Neuronal stem cell (in vitro differentiated cells): Measurements from ENCODE around the gene KRI1.

Experiments used
- DNase-seq: peaks from one replicate; pipeline ENCODE4 v3.0.0-alpha.2; 2013; ENCODE audit warnings: low spot score
- H2AFZ ChIP-seq: one replicate; pipeline ENCODE4 v1.6.1; 2013; ENCODE audit warnings: mild to moderate bottlenecking, low read length, inconsistent platforms
- H2AK5ac ChIP-seq: 2 replicates; pipeline ENCODE4 v1.6.1; 2013; ENCODE audit warnings: low read depth, mild to moderate bottlenecking, inconsistent platforms, low read length, moderate library complexity, mixed read lengths
- H2BK120ac ChIP-seq: 2 replicates; pipeline ENCODE4 v1.6.1; 2013; ENCODE audit warnings: low read depth, mild to moderate bottlenecking, inconsistent platforms, low read length, moderate library complexity, mixed read lengths
- H2BK12ac ChIP-seq: one replicate; pipeline ENCODE4 v1.6.1; 2013; ENCODE audit warnings: low read length, inconsistent platforms
- H2BK15ac ChIP-seq: 2 replicates; pipeline ENCODE4 v1.6.1; 2013; ENCODE audit warnings: mild to moderate bottlenecking, low read length, inconsistent platforms, mixed read lengths
- H2BK5ac ChIP-seq: one replicate; pipeline ENCODE4 v1.6.1; 2013; ENCODE audit warnings: inconsistent platforms, mild to moderate bottlenecking, low read length, moderate library complexity
- H3K14ac ChIP-seq: one replicate; pipeline ENCODE4 v1.6.1; 2013; ENCODE audit warnings: low read length, inconsistent platforms
- H3K18ac ChIP-seq: 2 replicates; pipeline ENCODE4 v1.6.1; 2013; ENCODE audit warnings: low read length, inconsistent platforms
- H3K23ac ChIP-seq: 2 replicates; pipeline ENCODE4 v1.6.1; 2013; ENCODE audit warnings: low read depth, mild to moderate bottlenecking, mixed read lengths, low read length, inconsistent platforms; ENCODE audit not compliant: poor library complexity
- H3K27ac ChIP-seq: replicated peaks from 3 replicates; pipeline ENCODE4 v1.5.1; 2013; ENCODE audit warnings: low read length, inconsistent platforms
- H3K27me3 ChIP-seq, 3 experiments: 2 replicates each; pipeline ENCODE4 v1.6.1; 2013; ENCODE audit warnings: low read length in 3 of 3, mild to moderate bottlenecking in 2 of 3, inconsistent platforms in 1 of 3, low read depth in 1 of 3, mixed read lengths in 1 of 3, moderate library complexity in 1 of 3; ENCODE audit not compliant: control insufficient read depth in 3 of 3, insufficient read depth in 3 of 3
- H3K36me3 ChIP-seq, 2 donors: replicated peaks in 1 of 2; 2 replicates each; pipeline ENCODE4 v1.6.1; 2013; ENCODE audit warnings: low read length in 2 of 2; ENCODE audit not compliant: control insufficient read depth in 2 of 2, insufficient read depth in 2 of 2
- H3K4ac ChIP-seq: 2 replicates; pipeline ENCODE4 v1.6.1; 2013; ENCODE audit warnings: inconsistent platforms, mild to moderate bottlenecking, low read length, moderate library complexity
- H3K4me1 ChIP-seq, 2 donors: 1 replicate in 1 of 2; 2 replicates in 1 of 2; pipeline ENCODE4 v1.6.1; 2013; ENCODE audit warnings: low read length in 2 of 2, low read depth in 1 of 2; ENCODE audit not compliant: control insufficient read depth in 2 of 2, insufficient read depth in 1 of 2
- H3K4me2 ChIP-seq: one replicate; pipeline ENCODE4 v1.6.1; 2013; ENCODE audit warnings: mild to moderate bottlenecking, low read length, inconsistent platforms; ENCODE audit not compliant: insufficient read depth, poor library complexity, severe bottlenecking
- H3K4me3 ChIP-seq, 2 donors: 2 replicates each; pipeline ENCODE4 v1.5.1; 2013; ENCODE audit warnings: low read length in 2 of 2, mild to moderate bottlenecking in 2 of 2, inconsistent platforms in 1 of 2, moderate library complexity in 1 of 2
- H3K79me1 ChIP-seq: one replicate; pipeline ENCODE4 v1.6.1; 2013; ENCODE audit warnings: low read depth, mild to moderate bottlenecking, inconsistent platforms, low read length, moderate library complexity
- H3K9ac ChIP-seq: one replicate; pipeline ENCODE4 v1.6.1; 2013; ENCODE audit warnings: mild to moderate bottlenecking, low read depth, low read length, inconsistent platforms; ENCODE audit not compliant: poor library complexity
- H3K9me3 ChIP-seq, 2 donors: replicated peaks in 1 of 2; 2 replicates each; pipeline versions ENCODE3 to v1.6.1; 2013; ENCODE audit warnings: low read length in 2 of 2, mild to moderate bottlenecking in 2 of 2, inconsistent platforms in 1 of 2, low read depth in 1 of 2, mixed read lengths in 1 of 2, moderate library complexity in 1 of 2; ENCODE audit not compliant: control insufficient read depth in 2 of 2, insufficient read depth in 1 of 2
- H4K8ac ChIP-seq: one replicate; pipeline ENCODE4 v1.6.1; 2013; ENCODE audit warnings: low read depth, mild to moderate bottlenecking, inconsistent platforms, low read length, moderate library complexity
- H4K91ac ChIP-seq: one replicate; pipeline ENCODE4 v1.6.1; 2013; ENCODE audit warnings: low read length, low read depth, mild to moderate bottlenecking, inconsistent platforms; ENCODE audit not compliant: poor library complexity
- WGBS, 2 donors: extraction: QIAGEN DNeasy Blood & Tissue Kit; methylation state at CpG; one replicate each; pipeline ENCODE4 v1.1.7; 2013; ENCODE audit warnings: missing lambda C conversion rate in 2 of 2, mixed read lengths in 1 of 2; ENCODE audit not compliant: insufficient read length in 2 of 2, insufficient replicate concordance in 1 of 2; ENCODE audit errors: extremely low coverage in 2 of 2; 5-methylcytosine and 5-hydroxymethylcytosine counted together

The KRI1 gene

GRCh38 chr19:10603873-10604459, 38.2 kb upstream of the KRI1 start:
- H3K4me3 ChIP-seq: peak overlapping the region in 1 of 2 donors; percentile 90
- no CpG with 5 or more reads among the region's 9 CpGs for WGBS, 2 donors
- no peak overlapping the region for H3K4ac ChIP-seq
- no peak overlapping the region for H2BK15ac ChIP-seq
- H3K23ac ChIP-seq: no peak overlapping the region
- no peak overlapping the region for H2BK12ac ChIP-seq
- H3K27me3 ChIP-seq: no peaks in the 10 kb centered on the region
- no peak overlapping the region for H2BK120ac ChIP-seq
- peaks cover 4 to 7% of the 10 kb centered on the region in 2 donors for H3K9me3 ChIP-seq
- peaks cover 0 to 2% of the 10 kb centered on the region in 2 donors for H3K4me1 ChIP-seq
- H3K4me2 ChIP-seq: no peak overlapping the region
- H2AK5ac ChIP-seq: peak overlapping the region; percentile 68
- DNase-seq: no peak
- no peak overlapping the region for H3K18ac ChIP-seq
- H2AFZ ChIP-seq: no peak overlapping the region
- H4K91ac ChIP-seq: no peak overlapping the region
- H2BK5ac ChIP-seq: no peak overlapping the region
- no peak overlapping the region for H4K8ac ChIP-seq
- H3K9ac ChIP-seq: peak overlapping the region; percentile 79
- H3K14ac ChIP-seq: no peak overlapping the region
- no peak overlapping the region for H3K27ac ChIP-seq
- H3K36me3 ChIP-seq: peaks cover 3 to 5% of the 10 kb centered on the region in 2 donors
- peaks cover 12% of the 10 kb centered on the region for H3K79me1 ChIP-seq

- no peaks in the 10 kb centered on the region for H3K27me3 ChIP-seq
- peak overlapping the region; percentile 69 for H2BK5ac ChIP-seq
- H3K27ac ChIP-seq: peak overlapping the region; percentile 96
- DNase-seq: no peak
- H4K91ac ChIP-seq: no peak overlapping the region
- H3K9me3 ChIP-seq: peaks cover 4 to 7% of the 10 kb centered on the region in 2 donors
- peaks cover 3 to 5% of the 10 kb centered on the region in 2 donors for H3K36me3 ChIP-seq
- peak overlapping the region; percentile 99 for H3K18ac ChIP-seq
- peak overlapping the region; percentile 68 for H2AK5ac ChIP-seq
- peak overlapping the region; percentile 6 for H3K14ac ChIP-seq
- H3K4me1 ChIP-seq: peaks cover 0 to 2% of the 10 kb centered on the region in 2 donors
- peaks cover 12% of the 10 kb centered on the region for H3K79me1 ChIP-seq
- H2AFZ ChIP-seq: peak overlapping the region; percentile 96
- H3K4me3 ChIP-seq: peak overlapping the region; percentile 90 to 93
- no CpG with 5 or more reads among the region's 19 CpGs for WGBS, 2 donors
- no peak overlapping the region for H3K23ac ChIP-seq
- no peak overlapping the region for H4K8ac ChIP-seq
- H2BK12ac ChIP-seq: no peak overlapping the region
- peak overlapping the region; percentile 75 for H3K4me2 ChIP-seq
- H2BK120ac ChIP-seq: peak overlapping the region; percentile 61
- H3K4ac ChIP-seq: peak overlapping the region; percentile 31
- peak overlapping the region; percentile 79 for H3K9ac ChIP-seq
- H2BK15ac ChIP-seq: peak overlapping the region; percentile 49
Measured at GRCh38 chr19:10603084-10603872, 37.5 kb upstream of the KRI1 start.

GRCh38 chr19:10602330-10603083, 36.7 kb upstream of the KRI1 start:
- H3K14ac ChIP-seq: peak overlapping the region; percentile 6
- H3K79me1 ChIP-seq: peaks cover 12% of the 10 kb centered on the region
- DNase-seq: peak; percentile 81
- H3K36me3 ChIP-seq: peaks cover 3 to 5% of the 10 kb centered on the region in 2 donors
- H2AK5ac ChIP-seq: peak overlapping the region; percentile 68
- peak overlapping the region; percentile 10 for H3K4ac ChIP-seq
- no peaks in the 10 kb centered on the region for H3K27me3 ChIP-seq
- peak overlapping the region; percentile 96 for H3K27ac ChIP-seq
- H4K8ac ChIP-seq: no peak overlapping the region
- peaks cover 0 to 2% of the 10 kb centered on the region in 2 donors for H3K4me1 ChIP-seq
- H3K23ac ChIP-seq: peak overlapping the region; percentile 100
- peak overlapping the region; percentile 100 for H3K18ac ChIP-seq
- H3K4me3 ChIP-seq: peak overlapping the region; percentile 90 to 93
- H2BK5ac ChIP-seq: peak overlapping the region; percentile 69
- H3K9ac ChIP-seq: peak overlapping the region; percentile 100
- H2BK15ac ChIP-seq: peak overlapping the region; percentile 85
- peak overlapping the region; percentile 96 for H2AFZ ChIP-seq
- H2BK12ac ChIP-seq: no peak overlapping the region
- H3K4me2 ChIP-seq: peak overlapping the region; percentile 75
- no CpG with 5 or more reads among the region's 76 CpGs for WGBS, 2 donors
- H2BK120ac ChIP-seq: peak overlapping the region; percentile 61
- H3K9me3 ChIP-seq: peaks cover 4 to 7% of the 10 kb centered on the region in 2 donors
- no peak overlapping the region for H4K91ac ChIP-seq
